Left lung (tissue), 10 donors: ENCODE results near the gene KIF5C. TPM values are rescaled to one million over a fixed set of nuclear protein-coding genes. Genes with fewer than 3 reads are reported as not detected.

Experiments used
- ATAC-seq: fragments of 200-7000 bp; cut with Tn5 transposase; one replicate; pipeline ENCODE4 v1.9.1; 2020; ENCODE audit warnings: moderate library complexity
- DNase-seq, 4 donors: peaks; one replicate each; pipeline ENCODE4 v3.0.0-alpha.2; 2013 to 2020
- H3K27ac ChIP-seq, 2 donors: fragments of 200-600 bp; sonication (generic) in 1 of 2; one replicate each; pipeline versions ENCODE4 v1.5.0 to v1.8.0; 2020 to 2021
- H3K27me3 ChIP-seq, 2 donors: fragments of 200-600 bp; sonication (generic) in 1 of 2; one replicate each; pipeline versions ENCODE4 v1.5.0 to v1.8.0; 2020 to 2021
- H3K36me3 ChIP-seq, 2 donors: fragments of 200-600 bp; sonication (generic) in 1 of 2; one replicate each; pipeline versions ENCODE4 v1.5.0 to v1.8.0; 2020 to 2021
- H3K4me1 ChIP-seq, 2 donors: fragments of 200-600 bp; one replicate each; pipeline ENCODE4 v1.8.0; 2021
- H3K4me3 ChIP-seq, 2 donors: fragments of 200-600 bp; sonication (generic) in 1 of 2; one replicate each; pipeline versions ENCODE4 v1.5.0 to v1.8.0; 2020 to 2021; ENCODE audit warnings: mild to moderate bottlenecking in 1 of 2
- H3K9me3 ChIP-seq, 2 donors: fragments of 200-600 bp; sonication (generic) in 1 of 2; one replicate each; pipeline versions ENCODE4 v1.5.0 to v1.8.0; 2020 to 2021
- CTCF ChIP-seq, 2 donors: fragments of 200-600 bp; sonication (generic) in 1 of 2; IDR thresholded peaks; one replicate each; pipeline versions ENCODE4 v1.5.0 to v1.8.0; 2021; ENCODE audit warnings: antibody characterized with exemption in 2 of 2
- intact Hi-C, 2 donors: fragments of 100-400 bp; cut with DNase I; formaldehyde crosslinking; loops; one replicate each; pipeline versions ENCODE4 v1.11.2 to v1.14.2; 2022
- polyA plus RNA-seq, 6 donors: library from polyadenylated mRNA; unstranded; fragments of 120-200 nt; gene quantifications; one replicate each; pipeline ENCODE4 v1.2.1, GENCODE V29; 2013; ENCODE audit not compliant: insufficient read length in 6 of 6
- total RNA-seq, 2 donors: library from RNA; stranded (reverse); fragmentation: NEBNext Ultra II Directional; extraction: Animal tissue kit (Norgen Biotek cat#: 25700); gene quantifications; one replicate each; pipeline ENCODE4 v1.2.1, GENCODE V29; 2021
- donor health status: DM: no; HTN: yes; CAD: no.
- donor health status: DM: no; HTN: no; CAD: no.

Gene KIF5C
- total and polyA plus RNA-seq, 8 donors: 0.92 to 27.4 (median 20.3) TPM

GRCh38 chr2:148947299-148947698, 72.3 kb downstream of the KIF5C start:
- intact Hi-C loops: no loop called here
- Histone ChIP-seq H3K36me3 (no peaks in the 10 kb centered on the region), H3K27me3 (no peaks in the 10 kb centered on the region), H3K4me1 (no peaks in the 10 kb centered on the region), H3K4me3 (no peak overlapping the region), H3K9me3 (no peaks in the 10 kb centered on the region), H3K27ac (no peak overlapping the region)
- no peak for TF ChIP-seq CTCF (IDR thresholded peaks at IDR 0.05)
- DNase-seq (no peak), ATAC-seq (no peak)

GRCh38 chr2:148948868-148949267, 73.8 kb downstream of the KIF5C start:
- ATAC-seq: peak; percentile 41
- Histone ChIP-seq H3K27me3 (no peaks in the 10 kb centered on the region), H3K36me3 (no peaks in the 10 kb centered on the region), H3K9me3 (no peaks in the 10 kb centered on the region), H3K4me3 (no peak overlapping the region), H3K4me1 (no peaks in the 10 kb centered on the region), H3K27ac (no peak overlapping the region)
- DNase-seq: no peak
- intact Hi-C loops: no loop called here
- no peak for TF ChIP-seq CTCF (IDR thresholded peaks at IDR 0.05)

GRCh38 chr2:148949348-148949747, 74.3 kb downstream of the KIF5C start:
- Histone ChIP-seq H3K27ac (no peak overlapping the region), H3K27me3 (no peaks in the 10 kb centered on the region), H3K36me3 (no peaks in the 10 kb centered on the region), H3K4me3 (no peak overlapping the region), H3K9me3 (no peaks in the 10 kb centered on the region), H3K4me1 (no peaks in the 10 kb centered on the region)
- ATAC-seq (no peak), DNase-seq (no peak)
- TF ChIP-seq CTCF (IDR thresholded peaks at IDR 0.05): no peak
- intact Hi-C loops: no loop called here

GRCh38 chr2:148952621-148953020, 77.6 kb downstream of the KIF5C start:
- TF ChIP-seq CTCF (IDR thresholded peaks at IDR 0.05): no peak
- Histone ChIP-seq H3K9me3 (no peaks in the 10 kb centered on the region), H3K36me3 (no peaks in the 10 kb centered on the region), H3K4me3 (no peak overlapping the region), H3K4me1 (no peaks in the 10 kb centered on the region), H3K27ac (no peak overlapping the region), H3K27me3 (no peaks in the 10 kb centered on the region)
- intact Hi-C loops: no loop called here
- DNase-seq (no peak), ATAC-seq (no peak)

- intact Hi-C loops: no loop called here
- Histone ChIP-seq H3K9me3 (no peaks in the 10 kb centered on the region), H3K36me3 (no peaks in the 10 kb centered on the region), H3K27ac (no peak overlapping the region), H3K27me3 (no peaks in the 10 kb centered on the region), H3K4me3 (no peak overlapping the region), H3K4me1 (no peaks in the 10 kb centered on the region)
- no peak for ATAC-seq
- no peak for TF ChIP-seq CTCF (IDR thresholded peaks at IDR 0.05)
- no peak for DNase-seq
Observed at GRCh38 chr2:148953426-148953825, 78.4 kb downstream of the KIF5C start.
